OCI-LY3 (cell line): ENCODE results near the gene GPR15LG.

Experiments used
- H2AFZ ChIP-seq: fragments of 200-600, 300-600 bp; shearing (Covaris generic); 2 replicates; pipeline ENCODE4 v1.6.0; 2014; ENCODE audit warnings: antibody characterized with exemption, low read depth, low read length
- H3K27ac ChIP-seq: fragments of 200-600, 300-600 bp; sonication (generic); 2 replicates; pipeline ENCODE4 v1.5.1; 2014; ENCODE audit warnings: mild to moderate bottlenecking, low read length, moderate library complexity, mixed read lengths
- H3K27me3 ChIP-seq: fragments of 200-600, 300-600 bp; sonication (generic); 2 replicates; pipeline ENCODE4 v1.6.1; 2014; ENCODE audit warnings: low read depth, low read length, mixed read lengths
- H3K36me3 ChIP-seq: fragments of 200-600, 300-600 bp; sonication (generic); replicated peaks from 2 replicates; pipeline ENCODE3; 2014; ENCODE audit warnings: low read depth, low read length, mixed read lengths
- H3K4me1 ChIP-seq: fragments of 300-600, 200-600 bp; sonication (generic); 2 replicates; pipeline ENCODE4 v1.6.1; 2014; ENCODE audit warnings: low read length, mixed read lengths
- H3K4me2 ChIP-seq: fragments of 200-600, 300-600 bp; sonication (generic); 2 replicates; pipeline ENCODE4 v1.6.1; 2014; ENCODE audit warnings: low read length, mixed read lengths
- H3K4me3 ChIP-seq: fragments of 300-600, 200-600 bp; sonication (generic); 2 replicates; pipeline ENCODE4 v1.5.1; 2014; ENCODE audit warnings: antibody characterized with exemption, mild to moderate bottlenecking, low read length, moderate library complexity
- H3K79me2 ChIP-seq: fragments of 300-600, 200-600 bp; shearing (Covaris generic); 2 replicates; pipeline ENCODE4 v1.6.1; 2014; ENCODE audit warnings: mild to moderate bottlenecking, low read length, mixed read lengths
- H3K9ac ChIP-seq: fragments of 300-600, 200-600 bp; shearing (Covaris generic); 2 replicates; pipeline ENCODE4 v1.6.0; 2014; ENCODE audit warnings: mild to moderate bottlenecking, low read length, moderate library complexity
- H3K9me3 ChIP-seq: fragments of 200-600, 300-600 bp; shearing (Covaris generic); 2 replicates; pipeline ENCODE4 v1.6.1; 2014; ENCODE audit warnings: low read length, mixed read lengths; ENCODE audit not compliant: insufficient read depth
- H4K20me1 ChIP-seq: fragments of 200-600, 300-600 bp; sonication (generic); 2 replicates; pipeline ENCODE4 v1.6.1; 2016; ENCODE audit warnings: low read length, mixed read lengths; ENCODE audit not compliant: insufficient read depth
- CTCF ChIP-seq: fragments of 200-600, 300-600 bp; sonication (generic); IDR thresholded peaks from 2 replicates; pipeline ENCODE4 v1.5.1; 2014; ENCODE audit warnings: antibody characterized with exemption, low read length, low read depth
- EZH2phosphoT487 ChIP-seq: fragments of 200-600 bp; shearing (Covaris generic); IDR thresholded peaks from 2 replicates; pipeline ENCODE4 v1.6.1; 2018; ENCODE audit warnings: antibody characterized with exemption, mixed run types, low read depth

The GPR15LG gene

DNA sequence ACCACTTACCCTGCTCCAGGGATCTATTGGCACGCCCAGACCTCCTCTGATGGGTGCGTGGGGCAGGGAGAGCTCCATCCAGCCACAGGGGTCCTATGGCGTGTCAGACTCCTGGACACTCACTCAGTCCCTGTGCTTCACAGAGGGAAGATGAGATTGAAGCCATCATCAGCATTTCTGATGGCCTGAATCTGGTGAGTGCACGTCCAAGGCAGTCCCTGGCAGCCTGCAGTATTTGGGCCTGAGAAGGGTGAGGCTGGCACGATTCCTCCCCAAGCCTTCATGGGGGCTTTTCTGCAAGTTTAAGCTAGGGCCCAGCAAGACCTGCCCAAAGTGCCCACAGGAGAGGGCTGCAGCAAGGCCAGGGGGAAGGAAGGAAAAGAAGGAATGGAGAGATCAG is 24.0 kb downstream of the GPR15LG start:
- no peaks in the 10 kb centered on the region for H4K20me1 ChIP-seq

DNA sequence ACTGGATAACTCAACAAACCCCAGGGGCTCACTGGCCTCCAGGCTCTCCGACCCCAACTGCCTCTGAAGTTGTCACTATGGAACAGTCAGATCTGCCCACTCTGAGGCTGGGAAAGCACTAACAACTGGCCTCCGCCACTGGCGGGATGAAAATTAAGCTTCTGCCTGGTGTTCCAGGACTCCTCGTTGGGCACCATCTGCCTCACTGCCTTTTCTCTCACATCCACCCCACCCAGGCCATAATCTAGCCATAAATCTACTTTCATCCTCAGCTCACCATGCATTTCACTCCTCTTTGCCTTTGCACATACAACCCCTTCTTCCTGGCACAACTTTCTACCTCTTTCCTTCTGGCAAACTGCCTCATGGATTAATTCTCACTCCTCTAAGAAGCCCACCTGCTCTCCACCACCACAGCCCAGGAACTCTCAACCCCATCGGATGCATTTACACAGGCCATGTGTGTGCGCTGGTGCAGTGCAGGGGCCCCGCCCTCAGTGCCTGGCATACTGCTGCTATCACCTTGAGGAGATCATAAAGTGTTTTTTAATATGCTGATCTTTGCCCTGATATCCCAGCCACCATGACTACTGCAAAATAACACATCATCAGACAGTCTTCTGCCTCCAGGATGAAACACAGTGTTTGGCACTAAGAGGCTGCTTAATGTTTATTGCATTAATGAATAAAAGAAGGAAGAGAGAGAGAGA is 24.8 kb downstream of the GPR15LG start:
- Histone ChIP-seq H4K20me1 (no peaks in the 10 kb centered on the region), H3K4me2 (no peak overlapping the region), H3K27ac (no peak overlapping the region), H3K4me3 (no peak overlapping the region), H3K27me3 (no peaks in the 10 kb centered on the region), H3K9ac (no peak overlapping the region), H3K79me2 (no peaks in the 10 kb centered on the region), H3K36me3 (no peaks in the 10 kb centered on the region), H3K4me1 (peaks cover 18% of the 10 kb centered on the region), H2AFZ (no peak overlapping the region), H3K9me3 (no peaks in the 10 kb centered on the region)
- no peak for TF ChIP-seq CTCF
- no peak for TF ChIP-seq EZH2phosphoT487

More for the DNA sequence above, 24.0 kb downstream of the GPR15LG start:
- no peak overlapping the region for H3K27ac ChIP-seq
- no peaks in the 10 kb centered on the region for H3K79me2 ChIP-seq
- no peak overlapping the region for H3K9ac ChIP-seq
- H3K4me2 ChIP-seq, result no peak overlapping the region
- peaks cover 18% of the 10 kb centered on the region for H3K4me1 ChIP-seq
- no peaks in the 10 kb centered on the region for H3K9me3 ChIP-seq
- no peaks in the 10 kb centered on the region for H3K27me3 ChIP-seq
- no peak overlapping the region for H2AFZ ChIP-seq
- no peak overlapping the region for H3K4me3 ChIP-seq
- H3K36me3 ChIP-seq, result no peaks in the 10 kb centered on the region
- no peak for TF ChIP-seq EZH2phosphoT487
- TF ChIP-seq CTCF, result no peak

- Histone ChIP-seq H3K36me3 (no peaks in the 10 kb centered on the region), H3K4me2 (peak overlapping the region; percentile 66), H3K27ac (no peak overlapping the region), H3K9me3 (no peaks in the 10 kb centered on the region), H3K27me3 (no peaks in the 10 kb centered on the region), H3K79me2 (no peaks in the 10 kb centered on the region), H3K9ac (peak overlapping the region; percentile 48), H3K4me3 (peak overlapping the region; percentile 56), H3K4me1 (peaks cover 18% of the 10 kb centered on the region), H4K20me1 (no peaks in the 10 kb centered on the region), H2AFZ (peak overlapping the region; percentile 98)
- no peak for TF ChIP-seq EZH2phosphoT487
- TF ChIP-seq CTCF, result no peak
Measured at GRCh38 chr10:84200537-84201243, 27.1 kb downstream of the GPR15LG start.

DNA sequence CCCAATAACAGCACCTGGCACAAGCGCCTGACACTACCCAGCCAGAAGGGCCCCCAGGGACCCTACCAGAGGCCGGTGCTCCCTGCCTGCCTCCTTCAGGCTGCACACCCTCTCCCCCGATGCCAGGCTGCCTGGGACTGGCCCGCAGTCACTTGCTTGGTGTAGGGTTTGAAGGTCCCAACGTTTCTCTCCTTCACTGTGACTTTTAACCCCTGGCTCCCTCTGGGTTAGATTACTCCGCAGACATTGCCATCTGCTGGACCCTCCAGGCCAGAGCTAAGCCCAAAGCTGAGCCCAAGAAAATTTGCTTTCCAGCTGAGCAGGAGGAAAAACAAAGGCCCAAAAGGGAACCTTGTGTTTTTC is 27.6 kb downstream of the GPR15LG start:
- Histone ChIP-seq H3K4me2 (peak overlapping the region; percentile 66), H3K4me3 (peak overlapping the region; percentile 56), H3K79me2 (no peaks in the 10 kb centered on the region), H4K20me1 (no peaks in the 10 kb centered on the region), H3K4me1 (peaks cover 14% of the 10 kb centered on the region), H3K27me3 (no peaks in the 10 kb centered on the region), H3K9ac (peak overlapping the region; percentile 48), H3K36me3 (no peaks in the 10 kb centered on the region), H2AFZ (peak overlapping the region; percentile 98), H3K27ac (no peak overlapping the region), H3K9me3 (no peaks in the 10 kb centered on the region)
- TF ChIP-seq EZH2phosphoT487 (no peak), CTCF (peak; percentile 50)
